GM18873 (cell line): ENCODE measurements around the gene RNF31.

Experiments used
- ATAC-seq: cut with Tn5 transposase; IDR thresholded peaks from one replicate; pipeline ENCODE4 v1.9.1; 2021; ENCODE audit warnings: mild to moderate bottlenecking, moderate library complexity, moderate number of reproducible peaks; ENCODE audit not compliant: unreplicated experiment, low FRiP score

The RNF31 gene

DNA sequence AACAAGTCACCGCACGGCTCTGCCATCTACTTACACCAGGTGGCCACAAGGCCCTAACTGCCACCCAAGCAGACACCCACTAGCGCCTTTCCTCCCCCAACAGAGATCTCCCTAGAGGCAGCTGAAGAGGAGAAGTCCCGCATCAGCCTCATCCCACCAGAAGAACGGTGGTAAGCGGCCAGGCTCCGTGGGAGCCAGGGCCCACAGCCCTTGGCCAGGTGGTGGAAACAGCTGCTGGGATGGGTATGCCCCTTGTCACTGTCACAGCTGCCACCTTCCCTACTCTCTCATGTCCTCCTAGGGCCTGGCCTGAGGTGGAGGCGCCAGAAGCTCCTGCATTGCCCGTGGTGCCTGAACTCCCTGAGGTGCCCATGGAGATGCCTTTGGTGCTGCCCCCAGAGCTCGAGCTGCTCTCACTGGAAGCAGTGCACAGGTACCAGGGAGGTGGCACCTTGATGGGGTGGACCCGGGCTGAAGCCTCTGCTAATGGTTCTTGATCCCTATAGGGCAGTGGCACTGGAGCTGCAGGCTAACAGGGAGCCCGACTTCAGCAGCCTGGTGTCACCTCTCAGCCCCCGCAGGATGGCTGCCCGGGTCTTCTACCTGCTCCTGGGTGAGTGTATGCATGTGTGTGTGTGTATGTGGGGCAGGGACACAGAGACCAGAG lies 32.1 kb downstream of the RNF31 start:
- no peak for ATAC-seq

DNA sequence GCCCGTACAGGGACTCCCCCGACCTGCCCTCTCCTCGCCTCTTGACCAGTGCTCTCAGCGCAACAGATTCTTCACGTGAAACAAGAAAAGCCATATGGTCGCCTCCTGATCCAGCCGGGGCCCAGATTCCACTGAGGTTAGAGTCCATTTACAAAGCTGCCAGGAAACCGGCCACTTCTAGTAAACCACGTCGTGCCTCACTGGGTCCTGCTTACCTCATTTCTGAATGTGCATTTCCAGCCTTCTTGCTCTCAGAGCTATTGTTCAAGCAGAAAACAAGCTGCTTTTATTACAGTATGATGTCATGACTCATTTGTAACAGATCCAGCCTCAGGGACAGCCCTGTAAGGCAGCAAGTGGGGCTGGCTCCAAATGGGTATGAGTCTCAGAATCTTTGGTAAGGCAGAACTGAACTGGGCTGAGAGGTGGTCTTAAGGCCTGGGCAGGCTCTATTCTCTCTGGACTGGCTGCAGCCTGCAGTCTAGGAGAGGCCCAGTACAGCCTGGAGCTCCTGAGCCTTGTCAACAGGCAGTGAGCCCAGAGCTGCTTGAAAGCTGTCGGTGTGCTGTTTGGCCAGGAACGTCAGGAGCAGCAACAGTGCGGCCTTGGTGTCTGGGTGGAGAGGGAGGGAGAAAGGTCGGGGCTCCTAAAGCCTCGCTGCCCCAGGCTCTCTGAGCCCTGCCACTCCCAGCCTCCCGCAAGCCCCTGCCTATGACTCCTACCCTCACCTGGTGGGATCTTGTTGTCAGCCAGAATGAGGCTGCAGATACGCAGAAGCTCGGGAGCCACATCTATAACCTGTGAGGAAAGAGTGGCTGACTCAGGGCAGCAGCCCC lies 32.9 kb downstream of the RNF31 start:
- no peak for ATAC-seq

DNA sequence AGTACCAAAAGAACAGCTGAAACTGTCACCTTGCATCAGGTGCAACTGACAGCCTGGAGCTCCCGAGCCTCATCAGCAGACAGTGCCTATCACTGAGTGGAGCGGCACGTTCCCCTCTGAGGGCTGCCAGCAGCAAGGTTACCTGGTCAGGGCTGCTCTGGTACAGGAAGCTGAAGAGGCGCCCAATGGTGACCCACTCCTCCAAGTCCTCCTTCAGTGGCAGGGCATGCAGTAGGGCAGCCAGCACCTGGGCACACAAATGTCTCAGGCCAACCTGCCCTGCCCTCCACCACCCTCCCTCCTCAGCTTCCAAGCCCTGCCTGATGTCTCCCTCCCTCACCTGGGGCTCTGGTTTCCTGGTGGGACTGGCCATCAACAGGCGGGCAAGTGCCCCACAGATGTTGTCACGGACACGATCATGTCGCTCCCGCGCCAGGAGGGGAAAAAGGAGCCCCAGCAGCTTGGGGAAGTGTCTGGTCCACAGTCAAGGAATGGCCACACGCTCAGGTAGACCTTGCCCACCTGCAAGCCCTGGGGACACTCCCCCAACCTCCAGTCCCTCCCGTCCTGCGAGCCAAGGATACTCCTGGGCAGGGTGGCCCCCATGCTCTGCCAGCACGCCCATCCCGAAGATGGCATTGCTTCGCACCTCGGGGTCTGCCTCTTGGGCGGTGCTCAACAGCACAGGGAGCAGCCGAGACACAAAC lies 34.2 kb downstream of the RNF31 start:
- no peak for ATAC-seq

DNA sequence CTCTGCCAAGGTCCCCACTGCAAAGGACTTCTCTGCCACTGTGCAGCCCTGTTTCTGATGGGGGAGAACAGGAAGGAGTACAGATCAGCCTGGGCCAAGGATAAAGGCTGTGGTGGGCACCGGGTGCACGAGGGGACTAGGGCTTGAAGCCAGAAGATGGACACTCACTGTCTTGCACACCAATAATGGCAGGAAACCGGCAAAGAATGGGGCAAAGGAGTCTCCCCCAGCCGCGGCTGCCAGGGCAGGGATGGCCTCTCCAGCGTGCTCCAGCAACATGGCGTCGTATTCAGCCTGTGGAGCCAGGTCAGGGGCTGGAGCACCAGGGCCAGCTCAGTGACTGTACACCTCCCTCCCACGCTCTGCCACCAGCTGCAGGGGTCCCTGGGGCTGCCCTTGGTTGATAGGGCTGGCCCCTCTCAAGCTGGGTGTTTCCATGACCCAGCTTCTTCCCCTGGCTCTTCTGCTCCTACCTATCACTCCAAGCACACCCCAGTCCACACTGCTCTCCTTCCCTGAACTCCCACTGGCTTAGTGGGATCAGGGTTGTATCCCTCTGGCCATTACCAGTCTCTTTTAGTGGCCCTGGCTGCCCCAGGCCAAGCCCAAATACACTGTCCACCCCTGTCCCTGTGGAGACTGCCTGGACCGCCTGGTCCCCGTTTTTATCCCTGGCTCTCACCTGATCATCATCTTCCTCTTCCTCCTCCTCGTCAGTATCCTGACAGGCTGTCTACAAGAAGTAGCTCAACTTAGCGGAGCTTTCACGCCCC lies 35.0 kb downstream of the RNF31 start:
- ATAC-seq = no peak

- ATAC-seq = no peak
Observed at GRCh38 chr14:24183014-24183481, 35.8 kb downstream of the RNF31 start.

DNA sequence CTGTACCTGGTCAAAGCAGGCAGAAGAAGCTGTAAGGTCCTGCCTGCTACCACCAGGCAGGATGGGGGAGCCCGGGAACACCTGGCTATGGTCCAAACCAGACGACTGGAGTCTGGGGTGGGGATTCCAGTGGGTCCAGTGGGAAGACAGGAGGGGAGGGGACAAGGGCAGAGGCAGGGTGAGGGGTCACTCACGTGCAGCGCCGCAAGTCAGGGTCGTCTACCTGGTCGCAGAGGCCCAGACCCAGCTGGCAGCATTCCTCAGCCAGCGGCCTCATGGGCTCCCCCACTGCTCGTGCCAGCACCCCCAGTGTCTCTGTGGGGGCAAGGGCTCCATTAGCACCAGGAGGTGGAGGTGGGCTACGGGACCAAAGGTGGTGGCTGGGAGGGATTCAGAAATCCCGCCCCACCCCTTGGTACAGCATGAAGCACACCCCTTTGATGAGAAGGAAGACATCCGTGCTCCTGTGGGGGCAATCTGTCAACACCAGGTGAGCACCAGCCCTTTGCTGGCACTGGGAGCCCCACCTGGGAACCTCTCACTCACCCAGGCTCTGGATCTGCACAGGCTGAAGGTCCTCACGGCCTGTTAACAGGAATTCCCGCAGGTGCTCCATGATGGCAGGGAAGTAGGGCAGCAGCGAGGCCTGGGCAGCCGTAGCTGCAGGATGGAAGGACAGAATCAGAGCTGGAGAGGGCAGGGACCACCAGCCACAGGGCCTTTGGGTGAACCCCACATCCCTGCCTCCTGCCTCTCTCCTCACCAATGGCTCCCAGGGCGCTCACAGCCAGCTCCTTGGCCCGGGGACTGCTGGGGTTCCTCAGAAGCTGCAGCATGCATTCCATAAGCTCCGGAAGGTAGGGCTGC lies 37.0 kb downstream of the RNF31 start:
- ATAC-seq = no peak

DNA sequence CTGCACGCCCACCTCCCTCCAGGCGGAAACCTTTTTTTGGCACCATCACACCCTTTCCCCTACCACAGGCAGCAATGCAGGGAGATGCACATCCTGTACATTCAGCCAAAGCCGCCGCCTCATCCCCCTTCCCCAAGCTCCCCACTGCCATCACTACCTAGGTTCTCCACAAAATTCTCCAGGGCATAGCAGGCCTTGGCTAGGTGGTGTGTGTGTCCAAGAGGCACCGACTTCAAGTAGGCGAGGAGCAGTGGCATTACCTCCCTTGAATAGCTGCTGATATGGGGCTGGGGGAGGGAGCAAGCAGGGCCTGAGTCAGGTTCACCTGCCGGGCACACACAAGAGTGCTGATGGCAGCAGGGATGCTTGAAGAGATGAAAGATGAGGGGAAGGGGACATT lies 37.7 kb downstream of the RNF31 start:
- no peak for ATAC-seq

- no peak for ATAC-seq
Observed at GRCh38 chr14:24185741-24186140, 38.4 kb downstream of the RNF31 start.

DNA sequence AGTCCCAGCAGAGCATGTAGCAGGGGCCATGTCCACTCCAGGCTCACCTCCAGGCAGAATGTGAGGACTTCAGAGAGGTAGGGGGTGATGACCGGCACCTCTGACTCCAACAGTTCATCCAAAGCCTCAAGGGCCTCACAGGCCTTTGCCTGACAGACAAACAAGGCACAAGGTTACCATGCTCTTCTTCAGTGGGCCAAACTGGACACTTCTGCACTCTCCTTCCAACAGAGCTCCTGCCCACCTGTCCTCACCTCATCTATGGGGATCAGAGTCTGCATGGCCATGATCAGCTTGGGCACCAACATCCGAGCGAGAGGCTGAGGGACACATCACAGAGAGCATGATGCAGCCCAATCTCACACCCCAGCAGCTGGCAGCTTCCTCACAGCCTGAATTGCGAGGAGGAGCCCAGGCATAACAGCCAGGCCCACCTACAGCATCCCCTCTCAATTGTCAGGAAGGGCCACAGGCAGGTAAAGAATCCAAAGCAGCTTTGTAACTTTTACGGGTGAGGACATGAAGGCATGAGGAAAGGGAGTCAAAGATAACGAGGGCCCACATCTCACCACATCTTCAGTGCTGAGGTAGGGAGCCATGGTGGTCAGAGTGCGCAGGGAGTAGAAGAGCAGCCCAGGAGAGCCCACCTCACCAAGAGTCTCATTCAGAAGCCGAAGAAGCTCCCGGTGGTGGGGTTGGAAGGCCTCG lies 39.7 kb downstream of the RNF31 start:
- ATAC-seq = no peak

GRCh38 chr14:24187539-24187915 lies 40.2 kb downstream of the RNF31 start:
- ATAC-seq = no peak

DNA sequence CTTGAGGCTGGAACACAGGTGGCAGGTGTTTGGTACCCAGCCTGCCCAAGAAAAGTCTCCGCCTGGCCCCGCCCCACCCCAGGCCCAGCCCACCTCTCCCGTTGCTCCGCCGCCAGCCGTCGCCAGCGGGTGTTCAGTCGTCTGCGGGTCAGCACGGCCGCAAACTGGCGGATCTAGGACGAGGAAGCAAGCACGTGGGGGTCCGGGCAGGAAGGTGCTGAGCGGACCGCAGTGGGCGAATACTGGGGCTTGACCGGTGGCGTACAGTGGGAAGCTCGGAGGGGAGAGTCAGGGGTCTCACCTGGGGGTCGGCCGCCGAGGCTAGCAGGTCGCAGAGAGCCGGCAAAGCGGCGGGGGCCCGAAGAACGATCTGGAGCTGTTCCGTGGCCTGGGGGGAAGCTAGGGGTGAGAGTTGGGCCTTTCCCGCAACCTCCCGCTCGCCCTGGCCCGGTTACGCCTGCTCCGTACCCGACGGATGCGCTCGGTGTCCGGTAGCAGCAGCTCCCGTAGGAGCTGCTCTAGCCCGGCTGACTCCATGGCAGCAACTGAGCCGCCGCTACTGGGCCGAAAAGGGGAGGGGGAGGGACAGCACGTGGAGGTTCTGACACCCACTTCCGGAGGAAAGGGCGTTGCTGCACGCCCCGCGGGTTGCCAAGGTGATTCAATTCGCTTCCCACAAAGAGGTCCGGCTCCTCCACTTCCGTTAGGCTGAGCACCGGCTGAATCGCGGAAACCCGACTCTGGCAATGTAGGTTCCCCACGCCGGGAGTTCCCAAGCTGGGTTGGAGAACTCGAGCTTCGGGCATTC lies 41.2 kb downstream of the RNF31 start, which contains the start of gene IPO4:
Gene IPO4 (minus strand): TSS at position 566 of the 808 bp plus-strand sequence. CDS start 29 bp downstream, at position 537.
- ATAC-seq = peak; percentile 82

DNA sequence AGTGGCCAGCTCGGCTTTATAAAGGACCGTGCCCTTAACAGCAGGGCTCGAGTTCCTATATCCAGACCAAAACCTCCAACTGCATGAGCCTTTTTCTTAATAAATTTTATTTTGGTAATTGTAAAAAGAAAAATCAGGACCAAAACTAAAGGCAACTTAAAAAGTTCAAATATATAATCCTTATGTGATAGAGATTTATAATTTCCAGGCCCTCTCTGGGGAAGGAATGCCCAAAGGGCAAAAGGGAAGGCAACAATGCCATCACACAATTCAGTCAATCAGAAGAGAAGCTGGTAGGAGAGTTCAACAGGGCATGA lies 41.7 kb downstream of the RNF31 start:
- ATAC-seq = no peak

DNA sequence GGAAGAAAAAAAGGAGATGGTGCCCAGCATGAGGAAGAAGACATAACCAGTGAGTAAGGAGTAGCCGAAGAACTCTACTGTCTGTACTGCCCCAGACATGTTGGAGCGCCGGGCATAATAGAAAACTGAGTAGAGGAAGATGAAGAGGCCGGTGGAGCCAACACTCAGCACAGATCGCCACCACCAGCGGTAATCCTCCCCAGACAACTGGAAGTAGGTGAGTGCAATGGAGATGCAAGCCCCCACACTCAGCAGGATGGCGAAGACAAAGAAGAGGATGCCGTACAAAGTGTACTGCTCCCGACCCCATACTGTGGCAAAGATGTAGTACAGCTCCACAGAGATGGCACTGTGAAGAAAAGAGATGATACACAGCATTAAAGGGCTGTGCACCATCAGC lies 42.2 kb downstream of the RNF31 start:
- no peak for ATAC-seq

DNA sequence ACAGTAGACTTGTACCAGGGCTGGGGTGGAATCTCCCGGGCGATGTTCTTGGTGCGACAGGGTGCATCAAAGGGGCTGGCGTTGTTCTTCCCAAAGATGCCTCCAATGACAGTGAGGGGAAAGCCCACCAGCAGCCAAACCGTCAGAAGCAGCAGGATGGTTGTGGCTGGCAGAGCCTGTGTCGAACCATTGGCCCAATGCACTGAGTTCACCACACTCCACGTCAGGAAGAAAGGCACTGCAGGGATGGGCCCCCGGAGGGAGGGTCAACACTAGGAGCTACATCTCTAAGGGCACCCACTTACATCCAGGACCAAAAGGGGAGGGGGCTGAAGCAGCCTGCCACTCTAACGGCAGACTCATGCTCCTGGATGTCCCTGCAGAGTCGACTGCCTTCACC lies 43.1 kb downstream of the RNF31 start:
- no peak for ATAC-seq

- ATAC-seq = no peak
Observed at GRCh38 chr14:24192933-24193332, 45.6 kb downstream of the RNF31 start.

DNA sequence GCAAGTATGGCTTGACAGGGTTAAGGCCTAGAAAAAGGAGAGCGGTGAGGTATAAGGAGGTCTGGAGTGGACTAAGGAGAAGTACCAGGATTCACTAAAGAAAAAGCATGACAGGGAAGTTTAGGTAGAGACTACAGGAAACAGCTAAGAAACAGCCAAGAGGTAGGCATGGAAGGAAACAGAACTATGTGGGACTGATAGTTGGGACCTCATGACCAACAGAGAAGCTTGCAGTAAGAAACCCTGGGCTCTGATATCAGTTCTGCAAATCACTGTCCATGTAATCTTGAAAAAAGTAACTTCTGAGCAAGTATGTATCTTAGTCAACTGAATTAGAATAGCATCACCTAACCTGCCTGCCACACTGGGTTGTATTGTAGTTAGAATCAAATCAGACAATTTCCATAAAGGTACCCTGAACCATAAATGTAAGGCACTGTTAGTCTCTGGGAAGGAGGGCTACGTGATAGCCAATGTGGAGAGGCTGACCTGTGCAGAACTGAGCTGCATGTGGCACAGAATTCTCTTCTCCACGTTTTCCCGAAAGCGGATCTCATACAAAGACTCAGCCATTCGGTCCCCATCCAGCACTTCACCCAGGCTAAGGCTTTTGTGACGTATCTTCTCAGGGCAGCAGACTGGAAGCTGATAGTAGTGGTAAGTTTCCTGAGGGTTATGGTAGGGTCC lies 47.0 kb downstream of the RNF31 start:
- ATAC-seq = no peak

DNA sequence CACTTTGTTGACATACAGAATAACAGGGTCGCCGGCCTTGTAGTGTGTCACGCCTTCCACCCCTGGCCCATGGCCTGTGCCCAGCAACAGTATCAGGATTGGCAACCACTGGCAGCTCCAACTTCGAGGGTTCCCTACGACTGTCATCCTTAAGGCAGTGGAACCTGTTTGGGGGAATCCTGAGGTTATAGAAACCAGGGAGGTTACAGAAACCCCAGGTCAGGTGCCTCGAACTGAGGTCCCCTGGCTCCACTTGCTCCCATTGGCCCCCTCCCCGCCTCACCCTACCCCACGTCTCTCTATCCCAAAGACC lies 47.5 kb downstream of the RNF31 start:
- ATAC-seq = no peak
